K562 (cell line): ENCODE data around the gene ZNF503. TPM values are rescaled to one million over a fixed set of nuclear protein-coding genes. Genes with fewer than 3 reads are reported as not detected.
A peak's percentile ranks its signal among the peaks of the same experiment; 100 is the strongest.

Source experiments
- ARID3A ChIP-seq: IDR thresholded peaks from 2 replicates; pipeline ENCODE4 v1.6.1; 2012; ENCODE audit warnings: low read depth, low read length, improper control_type of control experiment, borderline replicate concordance
- ATF1 ChIP-seq, 2 experiments: fragments of 450-650 bp in 1 of 2; IDR thresholded peaks; 2 replicates each; pipeline ENCODE4 v1.6.1; 2016; ENCODE audit warnings: missing compliant biosample characterization in 1 of 2, missing genetic modification characterization in 1 of 2
- CBFA2T2 ChIP-seq: fragments of 450-650 bp; conservative IDR thresholded peaks from 2 replicates; pipeline ENCODE4 v1.6.1; 2017; ENCODE audit warnings: mild to moderate bottlenecking
- CREB1 ChIP-seq, 2 experiments: sonication (generic) in 1 of 2; formaldehyde crosslinking in 1 of 2; IDR thresholded peaks; 2 replicates each; pipeline versions ENCODE4 v1.6.1 to v1.8.0; 2012 to 2022; ENCODE audit warnings: inconsistent platforms in 1 of 2, mild to moderate bottlenecking in 1 of 2, missing genetic modification reagents in 1 of 2, moderate library complexity in 1 of 2
- CTCFL ChIP-seq: IDR thresholded peaks from 2 replicates; pipeline ENCODE4 v1.6.1; 2011; ENCODE audit warnings: borderline replicate concordance, low read depth, mild to moderate bottlenecking, moderate library complexity, low read length; ENCODE audit not compliant: insufficient read depth, poor library complexity, severe bottlenecking
- FOSL1 ChIP-seq: fragments of 200-800 bp; sonication (Bioruptor generic); conservative IDR thresholded peaks from 2 replicates; pipeline ENCODE4 v1.6.1; 2016; ENCODE audit warnings: missing genetic modification characterization, missing compliant biosample characterization
- HMGN3 ChIP-seq: IDR thresholded peaks from 2 replicates; pipeline ENCODE4 v1.6.1; 2011; ENCODE audit warnings: borderline replicate concordance, low read depth, mild to moderate bottlenecking, mixed read lengths, low read length; ENCODE audit not compliant: insufficient read length; ENCODE audit errors: extremely low read depth
- IRF1 ChIP-seq: sonication (generic); formaldehyde crosslinking; IDR thresholded peaks from 2 replicates; pipeline ENCODE4 v1.8.0; 2022; ENCODE audit warnings: missing genetic modification reagents, mild to moderate bottlenecking, borderline replicate concordance
- RFX1 ChIP-seq: fragments of 450-650 bp; IDR thresholded peaks from 2 replicates; pipeline ENCODE4 v1.6.1; 2016; ENCODE audit warnings: mild to moderate bottlenecking, moderate library complexity
- TAF7 ChIP-seq: fragments of 450-650 bp; IDR thresholded peaks from 2 replicates; pipeline ENCODE4 v1.6.1; 2016; ENCODE audit warnings: missing genetic modification characterization, missing compliant biosample characterization
- THAP7 ChIP-seq: fragments of 250-450 bp; sonication (Bioruptor Pico); IDR thresholded peaks from 2 replicates; pipeline ENCODE4 v1.5.0; 2021
- TRIM28 ChIP-seq: fragments of 450-650 bp; IDR thresholded peaks from 2 replicates; pipeline ENCODE4 v1.6.1; 2017
- TSHZ1 ChIP-seq: fragments of 250-450 bp; sonication (Bioruptor Pico); IDR thresholded peaks from 2 replicates; pipeline ENCODE4 v1.4.0; 2020; ENCODE audit warnings: mild to moderate bottlenecking, moderate library complexity
- ZNF408 ChIP-seq: fragments of 250-450 bp; sonication (Bioruptor Pico); IDR thresholded peaks from 2 replicates; pipeline ENCODE4 v1.4.0; 2020; ENCODE audit warnings: low read depth, mild to moderate bottlenecking, moderate library complexity
- ZNF584 ChIP-seq: fragments of 200-800 bp; sonication (Bioruptor generic); IDR thresholded peaks from 2 replicates; pipeline ENCODE4 v1.6.1; 2016; ENCODE audit warnings: low read depth, mild to moderate bottlenecking, missing genetic modification characterization, missing compliant biosample characterization
- ZNF695 ChIP-seq: fragments of 450-650 bp; formaldehyde crosslinking; IDR thresholded peaks from 2 replicates; pipeline ENCODE4 v1.4.0; 2020; ENCODE audit warnings: mild to moderate bottlenecking, moderate library complexity
- ZNF778 ChIP-seq: fragments of 450-650 bp; formaldehyde crosslinking; IDR thresholded peaks from 2 replicates; pipeline ENCODE4 v1.4.0; 2020; ENCODE audit warnings: mild to moderate bottlenecking, moderate library complexity
- polyA plus RNA-seq, 8 experiments: library from polyadenylated mRNA; depleted of rRNA in 4 of 8; stranded (reverse) in 5 of 8; unstranded in 3 of 8; fragments of >200 nt; fragmentation: Nextera tagmentation in 2 of 8; fragmentation: Illumina TruSeq in 1 of 8; extraction: Ambion mirVana in 2 of 8; extraction: Trizol in 1 of 8; gene quantifications; 2 replicates each; pipeline versions ENCODE4 v1.2.1 to v1.2.3, GENCODE V29; 2011 to 2014; ENCODE audit warnings: inconsistent platforms in 1 of 8, missing spikeins in 1 of 8
- total RNA-seq, 7 experiments: library from RNA; depleted of rRNA in 6 of 7; stranded (reverse); fragments of >200 nt in 6 of 7; fragmentation: Illumina TruSeq in 2 of 7; extraction: Trizol in 2 of 7; gene quantifications; 2 replicates each; pipeline versions ENCODE4 v1.2.1 to v1.2.3, GENCODE V29; 2011 to 2021; ENCODE audit warnings: low replicate concordance in 1 of 7

ZNF503 gene
- total and polyA plus RNA-seq, 9 of the 15 experiments (the other 6 are each of a cell fraction or from before 2014, with no cell fraction given), result not detected

- no peak for TF ChIP-seq ARID3A
- TF ChIP-seq ZNF408, result no peak
- TF ChIP-seq CBFA2T2, result peak; percentile 44
- TF ChIP-seq HMGN3, result no peak
- no peak for TF ChIP-seq TRIM28
- TF ChIP-seq ZNF584 (CRISPR knock-in tag), result no peak
- no peak for TF ChIP-seq ZNF778 (CRISPR knock-in tag)
- TF ChIP-seq CTCFL, result no peak
- no peak for TF ChIP-seq FOSL1 (tag)
- no peak for TF ChIP-seq TSHZ1 (CRISPR knock-in tag)
- TF ChIP-seq IRF1 (CRISPR knock-in tag), result no peak
- TF ChIP-seq ATF1 (CRISPR knock-in tag; IDR thresholded peaks at IDR 0.05), result no peak
- no peak for TF ChIP-seq ATF1 (tag; IDR thresholded peaks at IDR 0.05)
- TF ChIP-seq THAP7 (CRISPR knock-in tag), result no peak
- TF ChIP-seq TAF7 (tag), result no peak
- TF ChIP-seq CREB1 (IDR thresholded peaks at IDR 0.05), result no peak
- TF ChIP-seq CREB1 (CRISPR knock-in tag; IDR thresholded peaks at IDR 0.05), result no peak
- no peak for TF ChIP-seq ZNF695 (CRISPR knock-in tag)
- no peak for TF ChIP-seq RFX1
Measured at GRCh38 chr10:75401569-75402485, at the start of gene ZNF503 (continued).
